Trophoblast cell (in vitro differentiated cells and primary cell): ENCODE results near the gene ETS1.
A peak's percentile ranks its signal among the peaks of the same experiment; 100 is the strongest.

ENCODE experiments used
- DNase-seq, 2 donors: peaks; one replicate each; pipeline ENCODE4 v3.0.0-alpha.2; 2016
- H2AFZ ChIP-seq: 2 replicates; pipeline ENCODE4 v1.6.1; 2013; ENCODE audit warnings: low read length, moderate library complexity, mild to moderate bottlenecking; ENCODE audit not compliant: insufficient read depth, poor library complexity
- H2AK5ac ChIP-seq: 2 replicates; pipeline ENCODE4 v1.6.1; 2013; ENCODE audit warnings: mild to moderate bottlenecking, low read length
- H2BK120ac ChIP-seq: 2 replicates; pipeline ENCODE4 v1.6.1; 2013; ENCODE audit warnings: low read length, mild to moderate bottlenecking, moderate library complexity; ENCODE audit not compliant: insufficient read depth, poor library complexity
- H2BK12ac ChIP-seq: 2 replicates; pipeline ENCODE4 v1.6.1; 2013; ENCODE audit warnings: mild to moderate bottlenecking, low read length, moderate library complexity
- H2BK5ac ChIP-seq: 2 replicates; pipeline ENCODE4 v1.6.1; 2013; ENCODE audit warnings: low read length, low read depth, moderate library complexity, mild to moderate bottlenecking; ENCODE audit not compliant: poor library complexity
- H3K14ac ChIP-seq: 2 replicates; pipeline ENCODE4 v1.6.1; 2013; ENCODE audit warnings: mild to moderate bottlenecking, low read length
- H3K18ac ChIP-seq: 2 replicates; pipeline ENCODE4 v1.6.1; 2013; ENCODE audit warnings: mild to moderate bottlenecking, low read length
- H3K23ac ChIP-seq: 2 replicates; pipeline ENCODE4 v1.6.1; 2013; ENCODE audit warnings: low read length
- H3K27ac ChIP-seq: 2 replicates; pipeline ENCODE4 v1.5.1; 2013; ENCODE audit warnings: low read depth, mild to moderate bottlenecking, inconsistent platforms, low read length, moderate library complexity
- H3K27me3 ChIP-seq: 2 replicates; pipeline ENCODE4 v1.6.1; 2013; ENCODE audit warnings: inconsistent platforms, mild to moderate bottlenecking, low read length, moderate library complexity; ENCODE audit not compliant: insufficient read depth
- H3K36me3 ChIP-seq, 2 experiments: 1 replicate in 1 of 2; 2 replicates in 1 of 2; pipeline ENCODE4 v1.6.1; 2013; ENCODE audit warnings: low read length in 2 of 2, mild to moderate bottlenecking in 2 of 2, moderate library complexity in 1 of 2; ENCODE audit not compliant: insufficient read depth in 2 of 2, control insufficient read depth in 1 of 2
- H3K4ac ChIP-seq: 2 replicates; pipeline ENCODE4 v1.6.1; 2013; ENCODE audit warnings: low read depth, mild to moderate bottlenecking, low read length, moderate library complexity
- H3K4me1 ChIP-seq, 2 experiments: 1 replicate in 1 of 2; 2 replicates in 1 of 2; pipeline ENCODE4 v1.6.1; 2013; ENCODE audit warnings: low read length in 2 of 2, mild to moderate bottlenecking in 2 of 2, moderate library complexity in 1 of 2; ENCODE audit not compliant: insufficient read depth in 2 of 2, control insufficient read depth in 1 of 2
- H3K4me2 ChIP-seq: 2 replicates; pipeline ENCODE4 v1.6.1; 2013; ENCODE audit warnings: inconsistent platforms, mild to moderate bottlenecking, low read length, moderate library complexity
- H3K4me3 ChIP-seq: 2 replicates; pipeline ENCODE4 v1.5.1; 2013; ENCODE audit warnings: mild to moderate bottlenecking, low read depth, low read length, inconsistent platforms
- H3K79me1 ChIP-seq: one replicate; pipeline ENCODE4 v1.6.1; 2013; ENCODE audit warnings: low read length
- H3K79me2 ChIP-seq: 2 replicates; pipeline ENCODE4 v1.6.1; 2013; ENCODE audit warnings: low read length, mild to moderate bottlenecking; ENCODE audit not compliant: control insufficient read depth, insufficient read depth, poor library complexity
- H3K9ac ChIP-seq: 2 replicates; pipeline ENCODE4 v1.6.1; 2013; ENCODE audit warnings: mild to moderate bottlenecking, low read length
- H3K9me3 ChIP-seq: 2 replicates; pipeline ENCODE4 v1.6.1; 2013; ENCODE audit warnings: low read depth, mild to moderate bottlenecking, control low read depth, inconsistent platforms, low read length; ENCODE audit not compliant: insufficient read depth
- H4K12ac ChIP-seq: 2 replicates; pipeline ENCODE4 v1.6.1; 2013; ENCODE audit warnings: low read depth, mild to moderate bottlenecking, low read length, moderate library complexity
- H4K8ac ChIP-seq: 2 replicates; pipeline ENCODE4 v1.6.1; 2013; ENCODE audit warnings: low read depth, mild to moderate bottlenecking, low read length, moderate library complexity
- H4K91ac ChIP-seq: one replicate; pipeline ENCODE4 v1.6.1; 2013; ENCODE audit warnings: low read depth, mild to moderate bottlenecking, low read length, moderate library complexity
- WGBS: extraction: QIAGEN DNeasy Blood & Tissue Kit; methylation state at CpG from one replicate; pipeline ENCODE4 v1.1.7; 2013; ENCODE audit warnings: missing lambda C conversion rate; ENCODE audit not compliant: insufficient read length, insufficient coverage; ENCODE audit errors: extremely low coverage; 5-methylcytosine and 5-hydroxymethylcytosine counted together

Gene ETS1

DNA sequence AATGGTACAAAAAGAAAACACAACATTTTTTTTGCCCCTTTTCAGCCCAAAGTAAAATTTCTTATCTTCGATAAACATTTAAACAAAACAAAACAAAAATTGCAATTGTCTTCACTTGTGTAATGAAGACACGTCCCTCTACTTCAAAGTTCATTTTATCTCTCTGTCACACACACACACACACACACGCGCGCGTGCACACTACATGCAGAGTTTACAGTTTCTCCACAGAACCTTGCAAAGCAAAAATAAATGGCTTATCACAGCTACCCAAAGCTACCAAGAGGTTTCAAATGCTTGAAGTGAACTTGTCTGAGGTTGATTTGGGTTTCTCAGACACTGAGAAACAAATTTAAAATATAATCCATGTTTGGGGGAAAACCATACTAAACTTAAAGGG lies 72.3 kb downstream of the ETS1 start:
- WGBS, result 100% methylated on average over 1 of the region's 6 CpGs
- DNase-seq, result no peak
- no peaks in the 10 kb centered on the region for H3K9me3 ChIP-seq
- H3K4ac ChIP-seq, result no peak overlapping the region
- peaks cover 9 to 13% of the 10 kb centered on the region in 2 experiments for H3K36me3 ChIP-seq
- H3K27ac ChIP-seq, result no peak overlapping the region
- no peak overlapping the region for H3K9ac ChIP-seq
- no peak overlapping the region for H2AFZ ChIP-seq
- no peak overlapping the region for H2AK5ac ChIP-seq
- no peak overlapping the region for H2BK12ac ChIP-seq
- H3K23ac ChIP-seq, result no peak overlapping the region
- no peaks in the 10 kb centered on the region for H3K27me3 ChIP-seq
- H2BK120ac ChIP-seq, result no peak overlapping the region
- H4K8ac ChIP-seq, result no peak overlapping the region
- H3K4me1 ChIP-seq, result peaks cover 2 to 14% of the 10 kb centered on the region in 2 experiments
- no peaks in the 10 kb centered on the region for H3K79me1 ChIP-seq
- no peak overlapping the region for H3K18ac ChIP-seq
- no peak overlapping the region for H2BK5ac ChIP-seq
- H4K12ac ChIP-seq, result no peak overlapping the region
- H4K91ac ChIP-seq, result no peak overlapping the region
- H3K4me2 ChIP-seq, result no peak overlapping the region
- H3K4me3 ChIP-seq, result no peak overlapping the region
- no peak overlapping the region for H3K14ac ChIP-seq
- H3K79me2 ChIP-seq, result peaks cover 15% of the 10 kb centered on the region

DNA sequence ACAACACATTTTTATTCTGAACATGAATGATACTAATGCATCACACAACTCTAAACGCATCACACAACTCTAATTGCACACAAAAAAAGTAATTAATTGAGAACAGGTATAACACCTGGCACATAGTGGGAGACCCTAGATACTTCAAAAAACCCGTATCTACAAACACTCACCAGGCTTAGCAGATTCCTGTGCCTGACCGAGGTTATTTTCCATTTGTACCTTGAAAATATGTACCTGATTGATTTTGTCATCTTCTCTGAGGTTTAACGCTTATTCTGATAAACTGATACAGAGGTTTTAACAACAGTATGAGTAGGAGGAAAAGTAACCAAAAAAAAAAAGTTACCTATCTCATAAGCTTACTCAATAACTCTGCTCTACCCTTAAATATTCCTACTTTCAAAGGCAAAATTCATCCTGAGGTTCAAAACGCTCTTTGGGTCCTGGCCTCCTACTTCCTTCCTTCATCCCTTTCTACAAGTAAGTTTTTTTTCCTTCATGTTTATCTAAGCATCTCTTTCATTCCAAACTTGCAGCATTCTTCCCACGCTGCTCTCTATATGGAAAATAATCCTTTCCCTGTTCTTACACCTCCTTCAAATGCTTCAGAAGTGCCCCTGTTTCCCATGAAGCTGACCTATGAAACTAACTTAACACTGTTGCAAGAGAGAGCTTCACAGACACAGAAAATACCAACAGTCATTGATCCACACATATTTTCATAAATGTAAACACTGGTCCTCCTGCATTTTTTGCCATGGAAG lies 73.3 kb downstream of the ETS1 start:
- 100% methylated on average over 1 of the region's 6 CpGs for WGBS

DNA sequence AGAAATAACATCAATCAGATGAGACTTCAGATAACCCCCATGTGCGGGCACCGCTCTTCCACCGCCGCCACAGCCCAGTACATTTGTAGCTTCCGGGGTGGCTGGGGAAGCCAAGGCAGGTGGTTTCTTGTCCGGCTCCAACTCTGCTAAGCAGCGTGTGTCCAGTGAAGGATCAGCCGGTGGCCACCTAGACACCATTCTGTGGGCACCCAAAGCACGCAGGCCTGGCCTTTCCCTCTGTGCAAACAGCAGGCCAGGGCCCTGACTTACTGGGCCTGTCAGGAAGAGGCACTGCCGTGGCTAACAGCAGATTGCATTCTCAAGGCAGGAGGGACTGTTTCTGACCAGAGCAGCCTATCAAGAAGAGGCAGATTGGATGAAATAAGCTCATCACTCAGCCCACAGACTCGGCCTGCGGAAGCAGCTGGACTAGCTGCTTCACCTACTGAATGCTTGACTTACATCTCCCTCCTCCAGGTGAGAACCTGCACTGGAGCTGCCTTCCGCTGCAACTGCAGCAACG lies 74.8 kb downstream of the ETS1 start:
- Histone ChIP-seq H3K14ac (no peak overlapping the region), H3K4me3 (peak overlapping the region; percentile 10), H3K36me3 (peaks cover 10 to 13% of the 10 kb centered on the region in 2 experiments), H3K18ac (peak overlapping the region; percentile 1), H3K9ac (no peak overlapping the region), H4K91ac (no peak overlapping the region), H3K27me3 (no peaks in the 10 kb centered on the region), H4K12ac (no peak overlapping the region), H2BK120ac (no peak overlapping the region), H3K79me1 (no peaks in the 10 kb centered on the region), H2BK12ac (no peak overlapping the region), H4K8ac (no peak overlapping the region), H2AK5ac (no peak overlapping the region), H2BK5ac (no peak overlapping the region), H3K4me2 (no peak overlapping the region), H3K4ac (peak overlapping the region; percentile 16), H2AFZ (no peak overlapping the region), H3K79me2 (peaks cover 8% of the 10 kb centered on the region), H3K9me3 (no peaks in the 10 kb centered on the region), H3K23ac (peak overlapping the region; percentile 71), H3K27ac (no peak overlapping the region), H3K4me1 (peaks cover 3 to 12% of the 10 kb centered on the region in 2 experiments)
- no peak for DNase-seq
- no CpG with 5 or more reads among the region's 14 CpGs for WGBS

More for the DNA sequence above, 73.3 kb downstream of the ETS1 start:
- Histone ChIP-seq H2BK120ac (no peak overlapping the region), H3K18ac (no peak overlapping the region), H2AK5ac (no peak overlapping the region), H3K4me1 (peaks cover 2 to 14% of the 10 kb centered on the region in 2 experiments), H3K4me3 (no peak overlapping the region), H4K91ac (no peak overlapping the region), H4K8ac (no peak overlapping the region), H2BK5ac (no peak overlapping the region), H3K4me2 (no peak overlapping the region), H3K79me2 (peaks cover 13% of the 10 kb centered on the region), H3K23ac (no peak overlapping the region), H3K9ac (no peak overlapping the region), H2BK12ac (no peak overlapping the region), H2AFZ (no peak overlapping the region), H3K27ac (no peak overlapping the region), H4K12ac (no peak overlapping the region), H3K9me3 (no peaks in the 10 kb centered on the region), H3K27me3 (no peaks in the 10 kb centered on the region), H3K36me3 (peaks cover 9 to 13% of the 10 kb centered on the region in 2 experiments), H3K4ac (no peak overlapping the region), H3K14ac (no peak overlapping the region), H3K79me1 (no peaks in the 10 kb centered on the region)
- DNase-seq, result no peak

DNA sequence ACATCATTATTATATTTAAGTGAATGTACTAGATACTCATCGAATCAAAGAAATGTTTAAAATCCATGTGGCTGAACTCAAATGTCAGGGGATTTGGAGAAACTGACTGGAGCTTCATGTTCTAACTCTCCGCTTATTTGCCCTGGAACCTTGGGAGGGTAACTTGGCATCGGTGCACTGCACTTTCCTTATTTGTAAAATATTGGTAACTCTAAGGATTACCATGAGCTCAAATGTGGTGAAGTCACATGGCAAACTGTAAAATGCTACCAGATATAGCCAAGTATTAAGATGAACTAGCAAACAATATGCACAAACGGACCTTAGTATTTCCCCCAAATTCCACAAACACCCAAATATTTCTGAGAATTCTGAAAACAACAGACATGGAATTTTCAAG lies 75.6 kb downstream of the ETS1 start:
- Histone ChIP-seq H3K79me2 (peaks cover 9% of the 10 kb centered on the region), H3K27ac (no peak overlapping the region), H3K14ac (no peak overlapping the region), H3K23ac (no peak overlapping the region), H3K4me3 (no peak overlapping the region), H3K4me1 (peaks cover 3 to 12% of the 10 kb centered on the region in 2 experiments), H3K9me3 (no peaks in the 10 kb centered on the region), H4K12ac (no peak overlapping the region), H2BK12ac (no peak overlapping the region), H3K4ac (no peak overlapping the region), H3K4me2 (no peak overlapping the region), H2AFZ (no peak overlapping the region), H3K9ac (no peak overlapping the region), H3K18ac (no peak overlapping the region), H4K8ac (no peak overlapping the region), H3K27me3 (no peaks in the 10 kb centered on the region), H4K91ac (no peak overlapping the region), H3K79me1 (no peaks in the 10 kb centered on the region), H2BK5ac (no peak overlapping the region), H2AK5ac (no peak overlapping the region), H2BK120ac (no peak overlapping the region), H3K36me3 (peaks cover 15 to 17% of the 10 kb centered on the region in 2 experiments)
- no peak for DNase-seq
- no CpG with 5 or more reads among the region's 4 CpGs for WGBS
